HG02571 (cell line): ENCODE measurements around the gene ONECUT2.
"Not testable (repeated sequence)": the region's sequence is repeated elsewhere in the genome, so short reads cannot be mapped to it uniquely, and the experiment has no call there.

Experiments
- ATAC-seq: cut with Tn5 transposase; IDR thresholded peaks from one replicate; pipeline ENCODE4 v1.9.1; 2021; ENCODE audit warnings: mild to moderate bottlenecking, moderate library complexity; ENCODE audit not compliant: unreplicated experiment

The ONECUT2 gene

GRCh38 chr18:57445488-57446319 is 10.5 kb downstream of the ONECUT2 start:
- no peak for ATAC-seq

- no peak for ATAC-seq
Measured at GRCh38 chr18:57446322-57446721, 11.1 kb downstream of the ONECUT2 start.

- ATAC-seq: no peak
Measured at GRCh38 chr18:57447154-57447621, 12.0 kb downstream of the ONECUT2 start.

- ATAC-seq: no peak
Measured at GRCh38 chr18:57455576-57456129, 20.5 kb downstream of the ONECUT2 start.

GRCh38 chr18:57461652-57462269 is 26.6 kb downstream of the ONECUT2 start:
- ATAC-seq: no peak

- ATAC-seq: no peak
Measured at GRCh38 chr18:57466307-57466706, 31.1 kb downstream of the ONECUT2 start.

GRCh38 chr18:57466745-57467409 is 31.7 kb downstream of the ONECUT2 start:
- no peak for ATAC-seq

- ATAC-seq: no peak
Measured at GRCh38 chr18:57469884-57470283, 34.7 kb downstream of the ONECUT2 start.

- ATAC-seq: no peak
Measured at GRCh38 chr18:57475408-57475807, 40.2 kb downstream of the ONECUT2 start.

GRCh38 chr18:57475903-57476302 is 40.7 kb downstream of the ONECUT2 start:
- ATAC-seq: no peak

GRCh38 chr18:57480733-57481132 is 45.6 kb downstream of the ONECUT2 start:
- no peak for ATAC-seq

- ATAC-seq: no peak
Measured at GRCh38 chr18:57497372-57498294, 62.5 kb downstream of the ONECUT2 start.

- no peak for ATAC-seq
Measured at GRCh38 chr18:57498682-57499256, 63.6 kb downstream of the ONECUT2 start.

GRCh38 chr18:57502624-57503023 is 67.5 kb downstream of the ONECUT2 start:
- no peak for ATAC-seq

- ATAC-seq: no peak
Measured at GRCh38 chr18:57505231-57505630, 70.1 kb downstream of the ONECUT2 start.

GRCh38 chr18:57516056-57516455 is 80.9 kb downstream of the ONECUT2 start:
- ATAC-seq: no peak

- no peak for ATAC-seq
Measured at GRCh38 chr18:57518533-57518932, 83.4 kb downstream of the ONECUT2 start.

GRCh38 chr18:57519668-57520424 is 84.7 kb downstream of the ONECUT2 start:
- no peak for ATAC-seq

- ATAC-seq: not testable (repeated sequence)
Measured at GRCh38 chr18:57522348-57522747, 87.2 kb downstream of the ONECUT2 start.
